HG02870 (cell line): ENCODE data around the gene PMPCA.

Experiments used
- ATAC-seq: cut with Tn5 transposase; IDR thresholded peaks from one replicate; pipeline ENCODE4 v1.9.1; 2021; ENCODE audit warnings: mild to moderate bottlenecking, moderate library complexity; ENCODE audit not compliant: unreplicated experiment

The PMPCA gene

DNA sequence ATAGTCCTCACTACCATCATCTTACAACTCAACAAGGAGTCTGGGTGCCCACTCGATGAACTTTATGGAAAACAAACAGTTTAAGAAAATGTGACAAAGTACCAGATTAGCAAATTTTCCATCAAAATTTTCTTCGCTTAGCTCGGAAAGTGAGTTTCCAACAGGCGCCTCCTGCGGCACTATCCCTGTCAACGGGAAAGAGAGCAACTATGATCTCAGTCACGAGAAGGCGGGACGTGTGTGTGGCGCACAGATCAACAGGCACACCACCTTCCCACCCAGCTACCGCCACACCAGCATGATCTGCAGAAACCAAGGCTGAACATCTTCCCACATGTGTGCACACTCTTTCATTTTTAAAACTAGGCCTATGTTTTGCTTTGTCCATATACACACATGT lies 42.9 kb downstream of the PMPCA start:
- ATAC-seq: no peak

DNA sequence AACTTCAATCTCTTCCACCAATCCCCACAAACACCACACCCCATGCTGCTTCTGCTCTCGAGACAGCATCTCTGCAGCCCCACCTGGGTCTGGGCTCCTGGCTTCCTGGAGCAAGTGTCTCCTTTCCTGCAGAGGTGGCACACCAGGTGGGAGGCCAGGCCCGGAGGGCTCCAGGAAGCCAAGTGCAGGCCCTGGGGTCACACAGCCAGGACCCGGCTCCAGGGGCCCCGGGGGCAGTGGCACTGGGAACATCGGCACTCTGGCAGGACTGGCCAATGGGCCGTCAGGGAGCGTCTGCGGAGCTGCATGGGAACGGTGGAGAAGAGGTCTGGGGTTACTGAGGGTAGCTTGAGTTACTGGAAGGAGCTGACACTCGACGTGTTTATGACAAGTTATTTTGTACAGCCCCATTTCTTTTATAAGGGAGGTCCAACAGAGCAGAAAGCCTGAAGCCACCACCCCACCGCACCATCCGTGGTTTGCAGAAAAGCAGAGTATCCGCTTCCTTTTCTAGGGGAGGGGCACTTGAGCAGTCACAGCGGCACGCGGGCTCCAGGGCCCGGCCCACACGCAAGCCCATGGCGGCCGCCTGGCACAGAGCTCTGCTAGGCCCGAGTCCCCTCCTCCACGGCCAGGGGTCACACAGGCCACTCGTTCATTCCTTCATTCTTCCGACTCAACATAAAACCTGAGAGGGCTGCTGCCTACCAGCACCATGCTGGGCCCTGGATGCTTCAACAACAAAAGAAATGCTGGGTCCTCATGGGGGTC lies 43.8 kb downstream of the PMPCA start:
- no peak for ATAC-seq

GRCh38 chr9:136455043-136456002 lies 44.9 kb downstream of the PMPCA start:
- no peak for ATAC-seq

- no peak for ATAC-seq
These were observed 45.8 kb downstream of the PMPCA start for GRCh38 chr9:136456258-136456657.

DNA sequence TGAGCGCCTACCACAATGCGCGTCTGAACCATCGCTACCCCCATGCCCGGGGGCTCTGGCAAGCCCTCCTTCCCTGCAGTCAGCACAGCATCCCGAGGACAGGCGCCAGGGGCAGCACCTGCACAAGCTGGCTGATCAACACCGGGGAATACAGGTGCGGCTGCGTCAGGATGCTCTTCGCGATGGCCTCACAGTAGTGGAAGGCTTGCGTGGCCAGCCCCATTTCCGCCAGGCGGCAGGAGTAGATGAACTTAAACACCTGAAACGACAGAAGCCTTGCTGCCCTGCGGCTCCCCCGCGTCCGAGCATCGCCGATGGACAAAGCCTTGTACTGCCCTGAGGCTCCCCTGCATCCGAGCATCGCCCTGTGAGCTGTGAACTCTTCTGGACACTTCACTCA lies 46.9 kb downstream of the PMPCA start:
- ATAC-seq: no peak

- no peak for ATAC-seq
These were observed 49.0 kb downstream of the PMPCA start for GRCh38 chr9:136459425-136459824.

DNA sequence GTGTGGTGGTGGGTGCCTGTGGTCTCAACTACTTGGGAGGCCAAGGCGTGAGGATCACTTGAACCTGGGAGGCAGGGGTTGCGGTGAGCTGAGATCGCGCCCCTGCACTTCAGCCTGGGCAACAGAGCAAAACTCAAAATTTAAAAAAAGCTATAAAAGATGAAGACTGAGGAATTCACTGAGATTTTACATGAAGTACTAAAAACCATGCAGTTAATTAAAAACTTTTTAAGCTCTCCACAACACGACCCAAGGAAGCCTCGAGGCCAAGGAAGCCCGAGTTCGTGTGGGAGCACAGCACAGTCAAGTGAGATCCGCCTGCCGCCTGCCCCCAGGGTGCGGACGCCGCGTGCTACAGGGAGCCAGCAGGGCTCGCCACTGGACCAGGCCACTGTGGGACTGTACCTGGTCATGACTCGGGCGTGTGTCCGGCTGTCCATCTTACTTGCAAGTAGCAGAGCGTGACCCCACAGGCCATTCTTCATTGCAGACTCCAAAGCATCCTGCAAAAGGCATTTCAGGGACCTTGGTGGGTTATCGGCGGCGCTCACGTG lies 50.4 kb downstream of the PMPCA start:
- ATAC-seq: no peak

- ATAC-seq: no peak
These were observed 52.2 kb downstream of the PMPCA start for GRCh38 chr9:136462664-136463063.

GRCh38 chr9:136463578-136463977 lies 53.1 kb downstream of the PMPCA start:
- no peak for ATAC-seq

GRCh38 chr9:136464241-136464640 lies 53.8 kb downstream of the PMPCA start:
- ATAC-seq: no peak

DNA sequence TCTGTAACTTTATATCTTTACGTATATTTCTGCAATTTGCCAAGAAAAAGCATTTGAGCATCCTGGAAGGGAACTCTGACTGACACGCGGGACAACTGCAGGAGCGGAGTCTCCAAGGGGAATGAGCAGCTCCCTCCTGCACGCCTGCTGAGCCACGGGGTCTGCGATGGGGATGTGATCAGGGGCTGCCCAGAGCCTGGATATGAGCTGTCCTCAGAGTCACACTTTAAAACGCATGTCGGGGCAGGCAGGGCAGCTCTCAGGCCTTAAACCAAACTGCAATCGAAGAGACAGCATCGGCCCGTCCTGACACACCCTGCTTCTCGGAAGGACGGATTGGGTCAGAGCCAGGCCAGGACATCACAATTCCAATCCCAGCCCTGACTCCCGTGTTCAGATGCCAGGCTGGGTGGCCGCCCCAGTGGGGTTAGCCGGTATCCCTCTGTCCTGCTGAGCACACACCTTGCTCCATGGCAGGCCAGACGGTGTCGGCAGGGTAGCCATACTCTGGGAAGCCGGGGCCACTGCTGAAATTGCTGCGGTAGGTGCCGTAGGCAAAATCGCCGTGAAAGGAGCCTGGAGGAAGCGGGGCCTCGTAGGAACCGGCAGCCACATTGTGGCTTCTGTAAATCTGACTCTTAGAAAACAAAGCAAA lies 55.2 kb downstream of the PMPCA start:
- no peak for ATAC-seq

DNA sequence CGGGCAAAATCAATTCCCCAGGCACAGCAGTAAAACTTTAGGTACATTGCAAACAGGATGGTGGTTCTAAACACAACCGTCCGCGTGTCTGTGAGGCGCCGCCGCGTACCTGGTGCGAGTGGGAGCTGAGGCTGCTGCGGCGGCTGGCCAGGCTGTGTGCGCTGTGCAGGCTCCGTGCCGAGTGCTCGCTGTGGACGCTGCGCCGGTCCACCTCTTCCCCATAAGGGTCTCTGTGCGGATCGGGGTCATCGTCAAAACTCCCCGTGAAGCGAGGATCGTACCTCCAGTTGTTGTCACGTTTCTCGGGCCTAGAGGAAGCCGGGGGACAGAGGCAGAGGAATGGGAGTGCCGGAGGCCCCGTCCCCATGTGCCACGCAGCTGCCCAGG lies 55.7 kb downstream of the PMPCA start:
- ATAC-seq: no peak

DNA sequence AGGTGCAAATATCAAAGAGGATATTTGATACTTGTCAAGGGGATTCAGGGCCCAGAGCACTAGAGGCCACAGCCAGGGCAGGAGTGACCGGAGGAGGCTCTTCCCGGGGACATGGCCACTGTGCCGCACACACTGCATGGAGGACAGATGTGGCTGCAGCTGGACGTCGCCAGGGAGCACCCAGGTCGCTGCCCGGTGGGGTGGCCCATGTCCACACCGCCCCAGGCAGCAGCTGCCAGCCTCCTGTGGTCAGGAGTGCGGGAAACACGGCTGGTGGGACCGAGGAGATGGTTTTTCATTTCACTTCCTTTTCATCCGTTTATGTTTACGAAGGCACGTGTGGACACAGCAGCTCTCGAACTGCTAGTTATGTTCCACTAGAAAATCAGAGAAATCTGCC lies 57.3 kb downstream of the PMPCA start:
- no peak for ATAC-seq

- ATAC-seq: no peak
These were observed 59.9 kb downstream of the PMPCA start for GRCh38 chr9:136470356-136470755.

GRCh38 chr9:136470792-136471469 lies 60.5 kb downstream of the PMPCA start:
- ATAC-seq: no peak

- no peak for ATAC-seq
These were observed 61.5 kb downstream of the PMPCA start for GRCh38 chr9:136471802-136472487.

DNA sequence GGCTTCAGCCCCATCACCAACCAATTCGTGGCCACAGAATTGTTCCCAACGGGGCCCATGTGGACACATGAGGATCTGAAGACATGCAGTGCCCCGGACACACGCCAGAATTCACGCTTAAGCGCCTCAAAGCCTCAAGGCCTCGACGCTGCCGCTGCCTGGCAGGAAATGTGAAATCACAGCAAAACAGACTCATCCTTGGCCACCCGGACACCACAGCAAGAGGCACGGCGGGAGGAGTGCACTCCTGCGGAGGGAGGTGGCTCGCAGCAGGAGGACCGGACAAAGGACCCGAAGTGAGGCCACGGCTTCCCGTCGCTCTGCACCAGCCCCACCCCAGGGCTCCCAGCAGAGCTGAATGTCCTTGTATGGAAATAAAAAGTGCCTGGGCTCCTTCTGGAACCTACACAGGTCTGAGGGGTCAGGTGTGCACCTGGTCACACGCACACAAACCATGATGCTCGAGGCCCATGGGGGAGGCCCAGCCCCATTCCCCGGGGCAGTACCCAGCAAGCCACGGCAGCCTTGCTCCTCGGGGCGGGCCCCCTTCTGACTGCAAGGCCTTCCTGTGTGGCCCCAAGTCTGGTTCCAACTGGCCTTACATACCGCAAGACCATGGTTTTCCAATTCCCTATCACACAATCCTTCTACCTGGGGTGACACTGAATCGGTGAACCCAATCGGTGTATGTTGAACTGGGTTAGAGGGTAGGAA lies 62.3 kb downstream of the PMPCA start:
- ATAC-seq: no peak

DNA sequence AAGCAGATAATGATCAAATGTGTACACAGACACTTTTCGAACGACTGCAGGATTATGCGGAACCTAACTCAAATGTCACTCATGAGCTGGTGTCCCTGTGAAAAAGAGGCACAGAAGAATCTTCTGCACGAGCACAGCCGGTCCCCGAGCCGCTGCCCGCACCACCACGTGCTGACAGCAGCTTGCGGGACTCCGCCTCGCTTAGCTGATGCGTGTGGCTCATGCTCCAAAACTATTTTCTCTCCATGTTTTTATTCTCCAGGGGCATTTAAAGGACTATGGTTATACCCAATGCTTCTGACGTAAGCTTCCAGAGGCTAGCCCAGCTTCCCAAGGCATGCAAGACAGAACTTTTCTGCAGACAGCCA lies 62.9 kb downstream of the PMPCA start:
- ATAC-seq: no peak
